ENCODE measurements around the gene RCOR3.
"Not testable (repeated sequence)": the region's sequence is repeated elsewhere in the genome, so short reads cannot be mapped to it uniquely, and the experiment has no call there.

Gene RCOR3

DNA sequence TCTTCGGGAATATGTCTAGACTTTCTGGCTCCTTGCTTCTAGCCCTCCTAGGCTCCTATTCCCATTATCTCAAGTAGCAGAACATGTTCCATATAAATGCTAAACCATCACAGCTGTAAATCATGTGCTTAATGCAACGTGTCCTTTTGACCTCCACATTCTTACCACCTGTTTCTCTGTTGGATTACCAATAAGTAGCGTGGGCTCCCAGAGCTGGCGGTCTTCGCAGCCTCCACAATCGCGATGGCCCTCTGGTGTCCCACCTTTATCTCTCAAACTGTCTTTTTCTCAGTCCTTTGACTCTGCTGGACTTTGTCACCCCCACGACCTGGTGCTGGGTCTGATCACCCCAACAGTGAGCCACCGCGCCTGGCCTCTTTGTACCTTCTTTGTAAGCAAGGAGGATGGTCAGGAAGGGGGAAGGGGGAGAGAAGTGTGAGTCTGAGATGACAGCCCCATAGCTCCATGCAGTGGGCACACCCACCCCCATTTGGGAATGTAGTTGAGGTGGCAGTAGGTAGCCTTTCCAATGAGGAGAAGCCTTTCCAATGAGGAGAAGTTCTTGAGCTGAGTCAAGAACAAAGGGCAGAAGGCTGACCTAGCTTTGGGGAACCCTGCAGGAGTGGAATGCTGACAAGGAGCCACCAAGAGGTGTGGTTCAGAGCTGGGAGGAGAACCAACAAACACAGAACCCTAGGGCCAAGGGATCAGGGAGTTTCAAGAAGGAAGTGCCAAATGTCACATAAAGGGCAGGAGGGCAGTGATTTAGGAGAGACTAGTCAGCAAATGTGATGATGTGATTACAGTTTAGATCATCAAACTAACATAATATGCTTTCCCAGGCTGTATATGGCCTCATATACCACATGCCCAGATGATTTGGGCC is 81.7 kb downstream of the RCOR3 start:
- no peak for DNase-seq (ENCODE audit: low read depth)

GRCh38 chr1:211341999-211342398 is 82.8 kb downstream of the RCOR3 start:
- DNase-seq (ENCODE audit: low read depth) = no peak

DNA sequence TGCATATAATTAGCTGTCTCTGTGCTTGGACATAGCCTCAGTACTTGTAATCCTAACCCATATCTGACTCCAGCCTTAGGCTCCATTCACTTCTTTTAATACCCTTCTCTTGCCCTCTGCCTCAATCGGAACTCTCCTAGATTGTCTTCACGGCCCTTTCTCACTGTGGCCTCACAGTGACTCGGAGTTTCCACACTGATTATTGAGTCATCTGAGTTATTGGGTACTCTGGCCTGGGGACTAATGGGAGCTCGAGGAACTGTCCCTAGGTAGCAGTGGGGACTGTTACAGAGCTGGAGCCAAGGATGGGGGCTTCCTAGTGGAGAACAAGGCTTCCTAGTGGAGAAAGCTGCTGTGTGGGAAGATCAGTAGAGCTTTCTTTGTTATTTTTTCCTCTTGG is 84.4 kb downstream of the RCOR3 start:
- no peak for DNase-seq (ENCODE audit: low read depth)

DNA sequence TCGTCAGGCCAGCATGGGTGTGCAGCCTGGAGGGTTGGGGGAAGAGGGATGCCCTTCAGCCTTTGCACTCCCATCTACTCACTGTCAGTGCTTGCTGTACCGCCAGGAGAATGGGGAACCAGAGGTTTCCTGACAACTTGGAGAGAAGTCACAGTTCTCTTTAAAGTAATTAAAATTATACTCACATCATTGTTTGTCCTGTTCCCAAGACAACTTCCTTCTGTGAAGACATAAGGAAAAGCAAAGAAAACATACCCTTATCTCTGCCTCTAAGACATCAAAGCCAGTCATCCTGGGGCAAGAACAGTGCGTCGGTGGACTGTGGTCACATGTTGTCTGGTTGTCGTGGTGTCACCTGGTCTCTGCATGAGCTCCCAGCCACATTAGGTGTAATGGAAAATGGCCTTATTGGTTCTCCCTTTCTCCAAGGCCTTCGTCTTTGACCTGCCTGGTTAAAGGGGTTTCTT is 85.0 kb downstream of the RCOR3 start:
- no peak for DNase-seq (ENCODE audit: low read depth)

GRCh38 chr1:211345719-211346118 is 86.6 kb downstream of the RCOR3 start:
- DNase-seq (ENCODE audit: low read depth) = no peak

GRCh38 chr1:211347077-211347844 is 88.1 kb downstream of the RCOR3 start:
- DNase-seq (ENCODE audit: low read depth) = no peak

DNA sequence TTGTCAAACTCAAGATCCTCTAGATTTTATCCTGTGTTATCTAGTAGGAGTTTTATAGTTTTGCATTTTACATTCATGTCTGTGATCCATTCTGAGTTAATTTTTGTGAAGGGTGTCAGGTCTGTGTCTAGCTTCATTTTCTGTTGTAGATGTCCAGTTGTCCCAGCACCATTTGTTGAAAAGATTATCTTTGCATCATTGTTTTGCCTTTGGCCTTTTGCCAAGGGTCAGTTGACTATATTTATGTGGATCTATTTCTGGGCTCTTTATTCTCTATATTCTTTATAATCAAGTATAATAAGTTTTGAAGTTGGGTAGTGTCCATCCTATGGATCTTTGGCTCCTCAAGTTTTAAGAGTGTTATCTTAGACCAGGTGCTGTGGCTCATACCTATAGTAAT is 89.4 kb downstream of the RCOR3 start:
- DNase-seq (ENCODE audit: low read depth) = no peak

DNA sequence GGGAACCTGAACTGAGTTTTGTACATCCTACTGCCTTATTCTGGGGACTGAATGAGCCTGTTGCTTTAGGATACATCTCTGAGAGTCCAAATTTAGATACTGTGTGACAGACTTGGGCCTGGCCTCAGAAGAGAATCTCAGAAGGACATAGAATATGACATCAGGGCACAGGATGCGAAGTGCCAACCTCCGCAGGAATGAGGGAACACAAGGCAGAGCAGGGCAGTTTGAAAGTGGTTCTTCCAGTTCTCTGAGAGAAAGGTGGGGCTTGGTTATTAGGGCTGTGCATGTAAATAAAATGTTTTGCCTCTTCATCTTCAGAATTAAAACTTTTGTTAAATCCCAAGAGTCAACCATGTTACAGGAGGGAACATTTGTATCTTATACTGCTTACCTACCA is 90.6 kb downstream of the RCOR3 start:
- no peak for DNase-seq (ENCODE audit: low read depth)

DNA sequence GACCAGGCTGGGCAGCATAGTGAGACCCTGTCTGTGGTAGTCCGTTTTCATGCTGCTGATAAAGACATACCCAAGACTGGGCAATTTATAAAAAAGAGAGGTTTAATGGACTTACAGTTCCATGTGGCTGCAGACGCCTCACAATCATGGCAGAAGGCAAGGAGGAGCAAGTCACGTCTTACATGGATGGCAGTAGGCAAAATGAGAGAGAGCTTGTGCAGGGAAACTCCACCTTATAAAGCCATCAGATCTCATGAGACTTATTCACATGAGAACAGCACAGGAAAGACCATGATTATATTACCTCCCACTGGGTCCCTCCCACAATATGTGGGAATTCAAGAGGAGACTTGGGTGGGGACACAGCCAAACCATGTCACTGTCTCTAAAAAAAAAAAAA is 92.9 kb downstream of the RCOR3 start:
- not testable (repeated sequence) for DNase-seq (ENCODE audit: low read depth)

GRCh38 chr1:211352465-211352864 is 93.3 kb downstream of the RCOR3 start:
- no peak for DNase-seq (ENCODE audit: low read depth)

DNA sequence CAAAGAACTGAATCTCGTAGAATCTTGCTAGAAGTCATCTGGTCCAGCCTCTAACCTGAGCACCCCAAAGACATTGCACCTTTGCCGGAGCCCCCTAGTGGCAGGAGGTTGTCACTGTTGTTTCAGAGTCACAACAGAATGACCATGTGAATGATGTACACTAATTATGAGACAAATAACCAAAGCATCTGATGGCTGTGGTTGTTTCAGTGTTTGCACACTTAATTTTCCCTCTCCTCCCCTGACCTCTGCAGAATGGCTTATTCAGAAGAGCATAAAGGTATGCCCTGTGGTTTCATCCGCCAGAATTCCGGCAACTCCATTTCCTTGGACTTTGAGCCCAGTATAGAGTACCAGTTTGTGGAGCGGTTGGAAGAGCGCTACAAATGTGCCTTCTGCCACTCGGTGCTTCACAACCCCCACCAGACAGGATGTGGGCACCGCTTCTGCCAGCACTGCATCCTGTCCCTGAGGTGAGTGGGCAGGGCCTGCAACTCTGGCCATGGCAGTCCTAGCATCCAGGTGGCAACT is 93.9 kb downstream of the RCOR3 start:
- peak; percentile 44 for DNase-seq (ENCODE audit: low read depth)

DNA sequence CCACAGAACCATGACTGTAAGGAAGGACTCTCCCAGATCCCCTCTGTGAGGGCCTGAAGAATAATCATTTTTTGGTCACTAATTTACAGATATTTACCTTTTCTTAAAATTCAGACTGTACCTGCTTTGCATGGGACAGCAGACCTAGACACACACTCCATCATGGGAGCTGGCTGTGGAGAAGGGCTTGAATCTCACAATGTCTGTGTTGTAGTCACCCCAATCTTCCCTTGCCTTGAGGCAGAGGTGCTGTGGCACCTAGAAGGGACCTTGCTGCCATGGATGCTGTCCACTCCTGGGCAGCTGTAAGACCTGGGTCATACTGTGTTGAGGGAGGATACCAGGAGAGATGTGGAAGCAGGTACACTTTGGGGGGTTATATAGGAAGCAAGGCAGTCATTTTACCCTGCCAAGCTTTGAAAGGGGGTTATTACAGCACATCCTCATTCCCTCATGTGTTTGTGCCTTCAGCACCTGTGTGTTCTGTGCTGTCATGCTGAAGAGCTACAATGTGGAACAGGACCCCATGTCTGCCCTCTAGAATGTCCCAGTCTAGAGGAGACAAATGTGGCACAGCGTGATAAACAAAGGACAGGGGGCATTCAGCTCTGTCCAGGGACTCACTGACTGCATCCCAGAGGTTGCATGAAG is 94.5 kb downstream of the RCOR3 start:
- no peak for DNase-seq (ENCODE audit: low read depth)

GRCh38 chr1:211355873-211356272 is 96.7 kb downstream of the RCOR3 start:
- no peak for DNase-seq (ENCODE audit: low read depth)

- DNase-seq (ENCODE audit: low read depth) = no peak
Measured at GRCh38 chr1:211356723-211357407, 97.7 kb downstream of the RCOR3 start.

DNA sequence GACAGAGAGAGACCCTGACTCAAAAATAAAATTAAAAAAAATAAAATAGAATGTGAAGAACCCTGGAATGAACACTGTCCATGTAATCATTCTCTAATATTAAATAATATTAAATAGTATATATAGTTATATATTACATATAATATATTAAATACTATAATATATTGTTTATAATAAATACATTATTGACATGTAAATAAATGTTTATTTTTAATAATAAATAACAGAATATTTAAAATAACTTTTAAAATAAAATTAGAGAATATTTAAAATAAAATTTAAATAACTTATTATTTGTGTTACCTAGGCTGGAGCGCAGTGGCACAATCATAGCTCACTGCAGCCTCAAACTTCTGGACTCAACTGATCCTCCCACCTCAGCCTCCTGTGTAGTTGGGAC is 99.5 kb downstream of the RCOR3 start:
- DNase-seq (ENCODE audit: low read depth) = no peak

GRCh38 chr1:211359876-211360275 is 100.7 kb downstream of the RCOR3 start:
- DNase-seq (ENCODE audit: low read depth) = no peak

DNA sequence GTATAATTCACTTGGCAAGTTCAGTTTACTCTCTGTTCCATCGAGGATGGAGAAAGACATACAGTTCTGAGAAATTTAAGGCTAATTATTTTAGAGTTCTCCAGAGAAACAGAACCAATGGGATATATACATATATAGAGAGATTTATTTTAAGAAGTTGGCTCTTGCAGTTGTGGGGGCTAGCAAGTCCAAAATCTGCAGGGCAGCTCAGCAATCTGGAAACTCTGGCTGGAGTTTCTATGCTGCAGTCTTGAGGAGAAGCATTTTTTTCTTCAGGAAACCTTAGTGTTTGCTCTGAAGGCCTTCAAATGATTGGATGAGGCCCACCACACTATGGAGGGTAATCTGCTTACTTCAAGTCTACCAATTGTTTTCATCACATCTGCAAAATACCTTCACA is 102.0 kb downstream of the RCOR3 start:
- no peak for DNase-seq (ENCODE audit: low read depth)
